ENCODE measurements around the gene AFF1.
A peak's percentile ranks its signal among the peaks of the same experiment; 100 is the strongest.

Gene AFF1

GRCh38 chr4:87049508-87049907 is 114.7 kb downstream of the AFF1 start:
- TF ChIP-seq, protein P1, sequence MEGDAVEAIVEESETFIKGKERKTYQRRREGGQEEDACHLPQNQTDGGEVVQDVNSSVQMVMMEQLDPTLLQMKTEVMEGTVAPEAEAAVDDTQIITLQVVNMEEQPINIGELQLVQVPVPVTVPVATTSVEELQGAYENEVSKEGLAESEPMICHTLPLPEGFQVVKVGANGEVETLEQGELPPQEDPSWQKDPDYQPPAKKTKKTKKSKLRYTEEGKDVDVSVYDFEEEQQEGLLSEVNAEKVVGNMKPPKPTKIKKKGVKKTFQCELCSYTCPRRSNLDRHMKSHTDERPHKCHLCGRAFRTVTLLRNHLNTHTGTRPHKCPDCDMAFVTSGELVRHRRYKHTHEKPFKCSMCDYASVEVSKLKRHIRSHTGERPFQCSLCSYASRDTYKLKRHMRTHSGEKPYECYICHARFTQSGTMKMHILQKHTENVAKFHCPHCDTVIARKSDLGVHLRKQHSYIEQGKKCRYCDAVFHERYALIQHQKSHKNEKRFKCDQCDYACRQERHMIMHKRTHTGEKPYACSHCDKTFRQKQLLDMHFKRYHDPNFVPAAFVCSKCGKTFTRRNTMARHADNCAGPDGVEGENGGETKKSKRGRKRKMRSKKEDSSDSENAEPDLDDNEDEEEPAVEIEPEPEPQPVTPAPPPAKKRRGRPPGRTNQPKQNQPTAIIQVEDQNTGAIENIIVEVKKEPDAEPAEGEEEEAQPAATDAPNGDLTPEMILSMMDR (IDR thresholded peaks at IDR 0.05; ENCODE audit: insufficient read depth, low read depth, low read length, missing control alignments): no peak
- H3K4me3 ChIP-seq (ENCODE audit: low read depth, low read length): no peak overlapping the region
- DNase-seq (ENCODE audit: low read depth): no peak

DNA sequence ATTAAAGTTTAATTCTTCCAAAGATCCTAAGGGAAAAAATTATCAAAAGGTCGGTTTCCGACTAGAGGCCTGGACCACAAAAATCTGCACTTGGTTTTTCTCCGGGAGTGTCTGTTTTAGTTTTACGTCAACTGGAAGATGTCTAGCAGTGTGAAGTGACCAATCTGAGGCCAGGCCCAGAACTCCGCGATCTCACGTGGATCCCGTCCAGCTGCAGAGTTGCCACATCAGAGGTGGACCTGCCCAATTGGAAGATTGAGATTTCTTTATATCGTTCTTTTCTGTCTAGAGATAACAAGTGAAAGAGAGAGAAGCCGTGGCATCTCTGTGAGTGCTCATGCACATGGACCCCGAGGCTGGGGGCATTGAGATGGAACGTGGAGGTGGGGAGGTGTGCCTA is 115.8 kb downstream of the AFF1 start:
- TF ChIP-seq, protein P1 (IDR thresholded peaks at IDR 0.05; ENCODE audit: insufficient read depth, low read depth, low read length, missing control alignments): no peak
- no peak for DNase-seq (ENCODE audit: low read depth)
- no peak overlapping the region for H3K4me3 ChIP-seq (ENCODE audit: low read depth, low read length)

- DNase-seq (ENCODE audit: low read depth): peak; percentile 24
- no peak overlapping the region for H3K4me3 ChIP-seq (ENCODE audit: low read depth, low read length)
- TF ChIP-seq, protein P1 (IDR thresholded peaks at IDR 0.05; ENCODE audit: insufficient read depth, low read depth, low read length, missing control alignments): no peak
These were observed 116.4 kb downstream of the AFF1 start for GRCh38 chr4:87051121-87051713.

- no peak for DNase-seq (ENCODE audit: low read depth)
- H3K4me3 ChIP-seq (ENCODE audit: low read depth, low read length): no peak overlapping the region
- TF ChIP-seq, protein P1 (IDR thresholded peaks at IDR 0.05; ENCODE audit: insufficient read depth, low read depth, low read length, missing control alignments): no peak
These were observed 117.8 kb downstream of the AFF1 start for GRCh38 chr4:87052615-87053014.

DNA sequence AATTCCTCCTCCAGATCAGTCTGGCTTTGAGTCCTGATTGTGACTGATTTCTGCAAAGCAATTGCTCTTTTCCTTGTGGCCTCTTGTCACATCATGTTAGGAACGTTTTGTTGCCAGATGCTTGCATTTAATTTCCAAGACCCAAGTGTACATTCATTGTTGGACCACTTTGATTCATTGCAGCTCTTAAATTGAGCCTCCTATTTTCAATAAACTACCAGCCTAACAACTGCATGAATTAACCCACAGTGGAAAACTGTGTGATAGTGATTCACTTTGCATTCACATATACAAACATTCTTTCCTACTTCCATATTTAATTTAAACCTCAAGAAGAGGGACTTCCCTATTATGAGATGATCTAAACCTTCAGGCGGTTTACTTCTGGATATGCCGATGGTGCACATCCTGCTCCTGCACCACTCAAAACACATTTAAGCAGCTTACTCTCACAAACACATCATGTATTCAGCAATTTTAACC is 118.4 kb downstream of the AFF1 start:
- no peak for DNase-seq (ENCODE audit: low read depth)
- no peak overlapping the region for H3K4me3 ChIP-seq (ENCODE audit: low read depth, low read length)
- TF ChIP-seq, protein P1 (IDR thresholded peaks at IDR 0.05; ENCODE audit: insufficient read depth, low read depth, low read length, missing control alignments): no peak

GRCh38 chr4:87053802-87054767 is 119.3 kb downstream of the AFF1 start:
- TF ChIP-seq, protein P1 (IDR thresholded peaks at IDR 0.05; ENCODE audit: insufficient read depth, low read depth, low read length, missing control alignments): no peak
- no peak for DNase-seq (ENCODE audit: low read depth)
- H3K4me3 ChIP-seq (ENCODE audit: low read depth, low read length): no peak overlapping the region

All from GM12865 (cell line).